ENCODE data around the gene PARN. TPM values are rescaled to one million over a fixed set of nuclear protein-coding genes. Genes with fewer than 3 reads are reported as not detected.
A peak's percentile ranks its signal among the peaks of the same experiment; 100 is the strongest.
"Not testable (repeated sequence)": the region's sequence is repeated elsewhere in the genome, so short reads cannot be mapped to it uniquely, and the experiment has no call there.

PARN gene
- polyA plus RNA-seq (ENCODE audit: insufficient read length in 3 of 3): 10 to 100 TPM; 29.8 to 40.0 (median 33.9) TPM
- long read RNA-seq, donor 1, partial matches to known transcripts: 0 of 2 reads
- long read RNA-seq, donor 1, other reads (novel, unspliced or antisense): 0 of 2 reads
- long read RNA-seq, donor 2, partial matches to known transcripts: 58 of 62 reads
- long read RNA-seq, donor 2, other reads (novel, unspliced or antisense): 0 of 62 reads
- long read RNA-seq, donor 3, partial matches to known transcripts: 0 of 3 reads
- long read RNA-seq, donor 3, other reads (novel, unspliced or antisense): 0 of 3 reads
- long read RNA-seq, donor 4, partial matches to known transcripts: 0 of 3 reads
- long read RNA-seq, donor 4, other reads (novel, unspliced or antisense): 0 of 3 reads
- long read RNA-seq, donor 5, partial matches to known transcripts: 0 of 3 reads
- long read RNA-seq, donor 5, other reads (novel, unspliced or antisense): 0 of 3 reads
- long read RNA-seq, donor 6, partial matches to known transcripts: 0 of 1 reads
- long read RNA-seq, donor 6, other reads (novel, unspliced or antisense): 0 of 1 reads
- long read RNA-seq, donor 7, partial matches to known transcripts: 5 of 6 reads
- long read RNA-seq, donor 7, other reads (novel, unspliced or antisense): 0 of 6 reads
- long read RNA-seq, donor 8: 0 reads
- long read RNA-seq, donor 9, partial matches to known transcripts: 46 of 59 reads
- long read RNA-seq, donor 9, other reads (novel, unspliced or antisense): 13 of 59 reads
- long read RNA-seq, donor 10, partial matches to known transcripts: 5 of 7 reads
- long read RNA-seq, donor 10, other reads (novel, unspliced or antisense): 0 of 7 reads
- long read RNA-seq, donor 11: 0 reads
- long read RNA-seq, donor 12, partial matches to known transcripts: 9 of 13 reads
- long read RNA-seq, donor 12, other reads (novel, unspliced or antisense): 0 of 13 reads
- long read RNA-seq, donor 13, partial matches to known transcripts: 0 of 1 reads
- long read RNA-seq, donor 13, other reads (novel, unspliced or antisense): 0 of 1 reads
- long read RNA-seq, donor 14: 0 reads
- long read RNA-seq, donor 15: 0 reads
- long read RNA-seq, donor 16, partial matches to known transcripts: 0 of 2 reads
- long read RNA-seq, donor 16, other reads (novel, unspliced or antisense): 0 of 2 reads

GRCh38 chr16:14629919-14630619, at the start of gene PARN:
PARN (minus strand) TSS chr16:14630260; CDS start chr16:14630125, 135 bp downstream.
- DNase-seq: peak; percentile 94

GRCh38 chr16:14678748-14679497, 48.9 kb upstream of the PARN start:
- DNase-seq: no peak

- DNase-seq: no peak
Observed at GRCh38 chr16:14677627-14678026, 47.6 kb upstream of the PARN start.

GRCh38 chr16:14676633-14677032, 46.6 kb upstream of the PARN start:
- DNase-seq: no peak

GRCh38 chr16:14672403-14672971, 42.4 kb upstream of the PARN start:
- DNase-seq: no peak

GRCh38 chr16:14669776-14670175, 39.7 kb upstream of the PARN start:
- no peak for DNase-seq

GRCh38 chr16:14668556-14669223, 38.6 kb upstream of the PARN start:
- DNase-seq: no peak

GRCh38 chr16:14667347-14668266, 37.5 kb upstream of the PARN start:
- DNase-seq: no peak

GRCh38 chr16:14658063-14658462, 28.0 kb upstream of the PARN start:
- no peak for DNase-seq

GRCh38 chr16:14652726-14653125, 22.7 kb upstream of the PARN start:
- no peak for DNase-seq

GRCh38 chr16:14650629-14651028, 20.6 kb upstream of the PARN start:
- no peak for DNase-seq

- no peak for DNase-seq
Observed at GRCh38 chr16:14649816-14650215, 19.8 kb upstream of the PARN start.

GRCh38 chr16:14641926-14642325, 11.9 kb upstream of the PARN start:
- DNase-seq: no peak

- no peak for DNase-seq
Observed at GRCh38 chr16:14641206-14641605, 11.1 kb upstream of the PARN start.

- no peak for DNase-seq
Observed at GRCh38 chr16:14640538-14640937, 10.5 kb upstream of the PARN start.

GRCh38 chr16:14636951-14637240, 6.8 kb upstream of the PARN start:
- not testable (repeated sequence) for DNase-seq

- DNase-seq: not testable (repeated sequence)
Observed at GRCh38 chr16:14636179-14636950, 6.3 kb upstream of the PARN start.
